H1 (cell line): ENCODE results near the gene ATPAF2. TPM values are rescaled to one million over a fixed set of nuclear protein-coding genes. Genes with fewer than 3 reads are reported as not detected.

ENCODE experiments used
- CTCF ChIA-PET: fragments of 300-600 bp; sonication (Branson Sonifier 250); formaldehyde crosslinking; loops from one replicate; lab custom pipeline; 2021; ENCODE audit not compliant: partially characterized antibody; lab: Charles Lee
- POLR2A ChIA-PET: fragments of 300-600 bp; sonication (Branson Sonifier 250); formaldehyde crosslinking; loops from one replicate; lab custom pipeline; 2021; ENCODE audit warnings: inconsistent platforms; ENCODE audit not compliant: partially characterized antibody; lab: Charles Lee
- DNase-seq, 2 experiments: peaks; one replicate each; pipeline versions ENCODE4 v3.0.0 to v3.0.0-alpha.2; 2010 to 2022; ENCODE audit warnings: low spot score in 2 of 2, low read depth in 1 of 2, mixed read lengths in 1 of 2
- FAIRE-seq: peaks from 2 replicates; lab custom pipeline; 2011; peaks lifted over from hg19 to GRCh38; lab: Jason Lieb, UNC
- H2AFZ ChIP-seq: 2 replicates; pipeline ENCODE4 v1.8.1; 2012; ENCODE audit warnings: low read length, inconsistent platforms
- H2AK5ac ChIP-seq: 2 replicates; pipeline ENCODE4 v1.6.1; 2013; ENCODE audit warnings: low read depth, low read length
- H2BK120ac ChIP-seq: replicated peaks from 2 replicates; pipeline ENCODE3; 2013; ENCODE audit warnings: low read depth, low read length, inconsistent platforms
- H2BK12ac ChIP-seq: 2 replicates; pipeline ENCODE4 v1.6.1; 2013; ENCODE audit warnings: low read depth, low read length
- H2BK15ac ChIP-seq: 2 replicates; pipeline ENCODE4 v1.6.1; 2013; ENCODE audit warnings: low read length
- H2BK20ac ChIP-seq: 2 replicates; pipeline ENCODE4 v1.6.1; 2013; ENCODE audit warnings: low read length
- H2BK5ac ChIP-seq: 2 replicates; pipeline ENCODE4 v1.6.1; 2013; ENCODE audit warnings: low read depth, low read length
- H3K14ac ChIP-seq: 2 replicates; pipeline ENCODE4 v1.6.1; 2013; ENCODE audit warnings: inconsistent platforms; ENCODE audit not compliant: insufficient read length
- H3K18ac ChIP-seq: 2 replicates; pipeline ENCODE4 v1.6.1; 2013; ENCODE audit warnings: low read length; ENCODE audit errors: extremely low read depth
- H3K23ac ChIP-seq: 2 replicates; pipeline ENCODE4 v1.6.1; 2013; ENCODE audit warnings: inconsistent platforms; ENCODE audit not compliant: insufficient read length
- H3K23me2 ChIP-seq: 2 replicates; pipeline ENCODE4 v1.6.1; 2013; ENCODE audit warnings: low read depth, low read length
- H3K27ac ChIP-seq: 2 replicates; pipeline ENCODE4 v1.6.1; 2011; ENCODE audit warnings: low read depth, low read length, inconsistent platforms
- H3K27me3 ChIP-seq, 4 experiments: replicated peaks in 1 of 4; 1 replicate in 1 of 4; 2 replicates in 3 of 4; pipeline versions ENCODE4 v1.6.1 to v1.8.1; 2011 to 2013; ENCODE audit warnings: low read length in 3 of 4, mild to moderate bottlenecking in 3 of 4, inconsistent platforms in 2 of 4, mixed read lengths in 2 of 4, moderate library complexity in 1 of 4; ENCODE audit not compliant: control insufficient read depth in 3 of 4, insufficient read depth in 3 of 4; ENCODE audit errors: extremely low read depth in 1 of 4
- H3K36me3 ChIP-seq, 4 experiments: 2 replicates each; pipeline versions ENCODE4 v1.6.1 to v1.8.1; 2011 to 2013; ENCODE audit warnings: mild to moderate bottlenecking in 4 of 4, low read length in 3 of 4, moderate library complexity in 2 of 4, control low read depth in 1 of 4, inconsistent platforms in 1 of 4; ENCODE audit not compliant: insufficient read depth in 4 of 4, control insufficient read depth in 2 of 4
- H3K4ac ChIP-seq: replicated peaks from 2 replicates; pipeline ENCODE3; 2013; ENCODE audit warnings: low read length, low read depth, mixed read lengths, inconsistent platforms; ENCODE audit not compliant: insufficient read length
- H3K4me1 ChIP-seq, 4 experiments: replicated peaks in 1 of 4; 1 replicate in 1 of 4; 2 replicates in 3 of 4; pipeline versions ENCODE4 v1.6.1 to v1.8.1; 2011 to 2013; ENCODE audit warnings: low read length in 3 of 4, inconsistent platforms in 2 of 4, mixed read lengths in 1 of 4; ENCODE audit not compliant: insufficient read depth in 4 of 4, control insufficient read depth in 3 of 4
- H3K4me2 ChIP-seq, 2 experiments: 2 replicates each; pipeline versions ENCODE4 v1.6.1 to v1.8.1; 2011 to 2013; ENCODE audit warnings: low read depth in 2 of 2, low read length in 2 of 2, control low read depth in 1 of 2, inconsistent platforms in 1 of 2, mild to moderate bottlenecking in 1 of 2; ENCODE audit not compliant: insufficient read depth in 1 of 2
- H3K4me3 ChIP-seq, 4 experiments: fragments of 200-600, 300-600 bp in 1 of 4; sonication (generic), shearing (Covaris generic), sonication (Bioruptor Twin) in 1 of 4; 2 replicates each; pipeline versions ENCODE4 v1.5.1 to v1.8.1; 2011 to 2016; ENCODE audit warnings: low read length in 4 of 4, low read depth in 3 of 4, control low read depth in 2 of 4, inconsistent platforms in 2 of 4, mild to moderate bottlenecking in 2 of 4, mixed read lengths in 1 of 4, moderate library complexity in 1 of 4; ENCODE audit not compliant: insufficient read depth in 2 of 4; ENCODE audit errors: extremely low read depth in 1 of 4
- H3K56ac ChIP-seq: replicated peaks from 2 replicates; pipeline ENCODE3; 2013; ENCODE audit warnings: low read depth, mild to moderate bottlenecking, mixed read lengths, low read length, inconsistent platforms; ENCODE audit not compliant: insufficient read length
- H3K79me1 ChIP-seq: 2 replicates; pipeline ENCODE4 v1.6.1; 2013; ENCODE audit warnings: low read depth, low read length, control low read depth
- H3K79me2 ChIP-seq, 2 experiments: 2 replicates each; pipeline versions ENCODE4 v1.6.1 to v1.8.1; 2012 to 2013; ENCODE audit warnings: low read length in 2 of 2, mild to moderate bottlenecking in 2 of 2, inconsistent platforms in 1 of 2; ENCODE audit not compliant: insufficient read depth in 2 of 2, control insufficient read depth in 1 of 2
- H3K9ac ChIP-seq, 4 experiments: replicated peaks in 1 of 4; 1 replicate in 1 of 4; 2 replicates in 3 of 4; pipeline versions ENCODE4 v1.6.1 to v1.8.1; 2011 to 2013; ENCODE audit warnings: low read depth in 3 of 4, low read length in 3 of 4, control low read depth in 2 of 4, mild to moderate bottlenecking in 2 of 4, moderate library complexity in 2 of 4, inconsistent platforms in 1 of 4; ENCODE audit errors: extremely low read depth in 1 of 4
- H3K9me3 ChIP-seq, 2 experiments: 2 replicates each; pipeline versions ENCODE4 v1.6.1 to v1.8.1; 2012 to 2013; ENCODE audit warnings: mild to moderate bottlenecking in 2 of 2, moderate library complexity in 2 of 2, control low read depth in 1 of 2, inconsistent platforms in 1 of 2, low read depth in 1 of 2, low read length in 1 of 2, mixed read lengths in 1 of 2; ENCODE audit not compliant: insufficient read depth in 2 of 2
- H4K20me1 ChIP-seq, 2 experiments: replicated peaks in 1 of 2; 2 replicates each; pipeline versions ENCODE3 to v1.8.1; 2011 to 2013; ENCODE audit warnings: inconsistent platforms in 2 of 2, low read length in 2 of 2, mild to moderate bottlenecking in 1 of 2; ENCODE audit not compliant: insufficient read depth in 2 of 2, control insufficient read depth in 1 of 2
- H4K5ac ChIP-seq: 2 replicates; pipeline ENCODE4 v1.6.1; 2013; ENCODE audit warnings: low read length, low read depth, mixed read lengths, inconsistent platforms; ENCODE audit not compliant: insufficient read length
- H4K8ac ChIP-seq: 2 replicates; pipeline ENCODE4 v1.8.0; 2013; ENCODE audit warnings: mild to moderate bottlenecking, moderate library complexity, low read length, inconsistent platforms; ENCODE audit not compliant: insufficient read depth; ENCODE audit errors: extremely low read depth
- H4K91ac ChIP-seq: replicated peaks from 2 replicates; pipeline ENCODE3; 2013; ENCODE audit warnings: low read length, mixed read lengths, inconsistent platforms; ENCODE audit not compliant: insufficient read length
- ASH2L ChIP-seq: fragments of 200-600, 300-600 bp; sonication (generic); IDR thresholded peaks from one replicate; pipeline ENCODE4 v1.7.1; 2017; ENCODE audit warnings: low read length
- ATF2 ChIP-seq: IDR thresholded peaks from 2 replicates; pipeline ENCODE4 v1.6.1; 2012; ENCODE audit warnings: low read length, inconsistent platforms
- ATF3 ChIP-seq: IDR thresholded peaks from 2 replicates; pipeline ENCODE4 v1.6.1; 2011; ENCODE audit warnings: low read depth, mild to moderate bottlenecking, low read length; ENCODE audit not compliant: insufficient read depth
- BRCA1 ChIP-seq: IDR thresholded peaks from 2 replicates; pipeline ENCODE4 v1.6.1; 2012; ENCODE audit warnings: low read depth, low read length, improper control_type of control experiment
- CHD1 ChIP-seq: IDR thresholded peaks from 2 replicates; pipeline ENCODE4 v1.6.1; 2012; ENCODE audit warnings: low read depth, low read length, improper control_type of control experiment
- CREB1 ChIP-seq: IDR thresholded peaks from 2 replicates; pipeline ENCODE4 v1.6.1; 2012; ENCODE audit warnings: inconsistent platforms
- KDM1A ChIP-seq: fragments of 200-600, 300-600 bp; sonication (generic); IDR thresholded peaks from 2 replicates; pipeline ENCODE4 v1.7.1; 2016; ENCODE audit warnings: mild to moderate bottlenecking, low read length, borderline replicate concordance
- SP2 ChIP-seq: IDR thresholded peaks from 2 replicates; pipeline ENCODE4 v1.6.1; 2012; ENCODE audit warnings: mild to moderate bottlenecking, low read length, inconsistent platforms
- TAF1 ChIP-seq: IDR thresholded peaks from 2 replicates; pipeline ENCODE4 v1.6.1; 2011; ENCODE audit warnings: mild to moderate bottlenecking, low read depth, low read length
- TCF12 ChIP-seq: IDR thresholded peaks from 2 replicates; pipeline ENCODE4 v1.6.1; 2011; ENCODE audit warnings: low read depth, mild to moderate bottlenecking, low read length
- YY1 ChIP-seq: IDR thresholded peaks from 2 replicates; pipeline ENCODE4 v1.6.1; 2011; ENCODE audit warnings: low read depth, mild to moderate bottlenecking, low read length
- WGBS, 2 experiments: shearing (Covaris generic) in 1 of 2; methylation state at CpG; one replicate each; pipeline versions ENCODE4 v1.1.6 to v1.1.7; 2013 to 2015; ENCODE audit warnings: low lambda C conversion rate in 2 of 2, mixed read lengths in 2 of 2, inconsistent platforms in 1 of 2, low coverage in 1 of 2, missing lambda C conversion rate in 1 of 2; ENCODE audit not compliant: insufficient replicate concordance in 2 of 2, insufficient coverage in 1 of 2, insufficient read length in 1 of 2; ENCODE audit errors: extremely low coverage in 1 of 2, missing lambda C conversion rate in 1 of 2; 5-methylcytosine and 5-hydroxymethylcytosine counted together
- polyA plus RNA-seq, 7 experiments: library from polyadenylated mRNA; depleted of rRNA in 3 of 7; stranded (reverse) in 5 of 7; unstranded in 2 of 7; fragments of >200 nt in 5 of 7; fragments of 200-250 nt in 2 of 7; gene quantifications; 1 replicate in 5 of 7; 2 replicates in 1 of 7; 4 replicates in 1 of 7; pipeline versions ENCODE4 v1.2.1 to v1.2.3, GENCODE V29; 2011 to 2013; ENCODE audit warnings: missing spikeins in 2 of 7, mixed read lengths in 2 of 7
- total RNA-seq: library from RNA; stranded (reverse); fragmentation: NEBNext Ultra II Directional; extraction: Animal tissue kit (Norgen Biotek cat#: 25700); gene quantifications from 2 replicates; pipeline ENCODE4 v1.2.1, GENCODE V29; 2021

ATPAF2 gene
- total and polyA plus RNA-seq, 2 of the 8 experiments (the other 6 are each of a cell fraction or from before 2014, with no cell fraction given): 19.6 to 22.9 TPM

- no peaks in the 10 kb centered on the region for H3K27me3 ChIP-seq
- H3K4me3 ChIP-seq: no peak overlapping the region
- H4K20me1 ChIP-seq: no peaks in the 10 kb centered on the region
- no peak overlapping the region for H3K27ac ChIP-seq
- H2BK120ac ChIP-seq: no peak overlapping the region
- H2AK5ac ChIP-seq: no peak overlapping the region
- no peak overlapping the region for H2BK12ac ChIP-seq
- no peak overlapping the region for H3K4ac ChIP-seq
- no peak for DNase-seq
- H4K5ac ChIP-seq: no peak overlapping the region
- FAIRE-seq: no peak
- H3K79me2 ChIP-seq: no peaks in the 10 kb centered on the region
- no peak overlapping the region for H3K56ac ChIP-seq
- 88% methylated on average over 6 of the region's 6 CpGs; no CpG with 5 or more reads in 1 of the 2 experiments for WGBS, 2 experiments
- no peak overlapping the region for H4K8ac ChIP-seq
- POLR2A ChIA-PET: interaction anchor here (1.1 kb wide), 1 partner anchor 117 kb away, joined by 3 read pairs; no protein-coding TSS in a partner anchor
- no peak overlapping the region for H2BK5ac ChIP-seq
- H3K9ac ChIP-seq: no peak overlapping the region
- H3K4me2 ChIP-seq: no peak overlapping the region
- no peak overlapping the region for H2AFZ ChIP-seq
- no peaks in the 10 kb centered on the region; a peak in 1 of 7 replicates for H3K4me1 ChIP-seq
- no peak overlapping the region for H3K18ac ChIP-seq
- no peak overlapping the region for H2BK15ac ChIP-seq
- no peak overlapping the region for H2BK20ac ChIP-seq
- no peaks in the 10 kb centered on the region for H3K9me3 ChIP-seq
- no peak overlapping the region for H3K23ac ChIP-seq
- H3K14ac ChIP-seq: no peak overlapping the region
- no peaks in the 10 kb centered on the region for H3K79me1 ChIP-seq
- no peaks in the 10 kb centered on the region for H3K36me3 ChIP-seq
- H4K91ac ChIP-seq: no peak overlapping the region
- H3K23me2 ChIP-seq: no peaks in the 10 kb centered on the region
- CTCF ChIA-PET: interaction anchor here (0.7 to 5.4 kb wide), 8 partner anchors 10 to 146 kb away, joined by 3 to 42 read pairs (median 7); no protein-coding TSS in a partner anchor
- TF ChIP-seq CHD1 (no peak), ATF2 (no peak), TCF12 (no peak), KDM1A (no peak), SP2 (no peak), ASH2L (no peak), ATF3 (no peak), CREB1 (no peak), YY1 (no peak), TAF1 (no peak), BRCA1 (no peak)
These were observed 55.2 kb downstream of the ATPAF2 start for GRCh38 chr17:17983776-17984175.
